Gastrocnemius medialis (tissue), 4 donors: ENCODE data around the gene DSCAML1. TPM values are rescaled to one million over a fixed set of nuclear protein-coding genes. Genes with fewer than 3 reads are reported as not detected.

Source experiments
- ATAC-seq, 2 donors: fragments of 150-250 bp; one replicate each; pipeline ENCODE4 v1.9.1; 2016
- DNase-seq, 2 donors: peaks; one replicate each; pipeline ENCODE4 v3.0.0-alpha.2; 2019
- H3K27ac ChIP-seq, 4 donors: fragments of 200-600 bp; sonication (generic); 1 replicate in 1 of 4; 2 replicates in 3 of 4; pipeline ENCODE4 v1.5.1; 2016 to 2018; ENCODE audit warnings: mild to moderate bottlenecking in 2 of 4, moderate library complexity in 1 of 4
- H3K27me3 ChIP-seq, 3 donors: fragments of 200-600 bp; sonication (generic) in 2 of 3; 1 replicate in 1 of 3; 2 replicates in 2 of 3; pipeline versions ENCODE4 v1.5.1 to v1.6.0; 2016 to 2019; ENCODE audit warnings: mild to moderate bottlenecking in 1 of 3, moderate library complexity in 1 of 3
- H3K36me3 ChIP-seq, 2 donors: fragments of 200-600 bp; sonication (generic) in 1 of 2; one replicate each; pipeline ENCODE4 v1.5.1; 2017 to 2018
- H3K4me1 ChIP-seq, 2 donors: fragments of 200-600 bp; sonication (generic) in 1 of 2; one replicate each; pipeline ENCODE4 v1.5.1; 2016 to 2017; ENCODE audit warnings: mild to moderate bottlenecking in 2 of 2
- H3K4me3 ChIP-seq, 4 donors: fragments of 200-600 bp; sonication (generic) in 3 of 4; 1 replicate in 1 of 4; 2 replicates in 3 of 4; pipeline ENCODE4 v1.5.1; 2016 to 2019; ENCODE audit warnings: mild to moderate bottlenecking in 2 of 4
- H3K9me3 ChIP-seq, 3 donors: fragments of 200-600 bp; sonication (generic) in 2 of 3; 1 replicate in 1 of 3; 2 replicates in 2 of 3; pipeline ENCODE4 v1.5.1; 2016 to 2019
- POLR2A ChIP-seq, 2 donors: fragments of 450-650 bp; IDR thresholded peaks; one replicate each; pipeline ENCODE4 v1.6.1; 2017; ENCODE audit warnings: antibody characterized with exemption in 2 of 2, mild to moderate bottlenecking in 2 of 2, moderate library complexity in 2 of 2
- in situ Hi-C, 4 donors: fragments of 200-750 bp; cut with MboI; loops; one replicate each; pipeline versions ENCODE4 v1.15.0 to v1.8.0; 2017; ENCODE audit warnings: low sequenced_read_pairs in 4 of 4
- intact Hi-C: fragments of 100-400 bp; cut with DNase I; formaldehyde crosslinking; loops from one replicate; pipeline ENCODE4 v1.15.1; 2023; ENCODE audit warnings: low total_unique reads
- total RNA-seq, 4 donors: library from RNA; depleted of rRNA; stranded (reverse); fragments of >200 nt; gene quantifications; one replicate each; pipeline versions ENCODE4 v1.1.0 to v1.2.3, GENCODE V29; 2016
- TF ChIP-seq, protein P1 (sequence below), 5 experiments: fragments of 450-650 bp in 3 of 5; fragments of 200-600 bp in 2 of 5; sonication (generic) in 2 of 5; IDR thresholded peaks in 4 of 5; conservative IDR thresholded peaks in 1 of 5; 1 replicate in 4 of 5; 2 replicates in 1 of 5; pipeline ENCODE4 v1.5.1; 2016 to 2019; ENCODE audit warnings: antibody characterized with exemption in 5 of 5, mild to moderate bottlenecking in 3 of 5, moderate library complexity in 3 of 5

The DSCAML1 gene
- total RNA-seq, 4 donors from 2014 or later = 0.05 to 0.15 (median 0.07) TPM

DNA sequence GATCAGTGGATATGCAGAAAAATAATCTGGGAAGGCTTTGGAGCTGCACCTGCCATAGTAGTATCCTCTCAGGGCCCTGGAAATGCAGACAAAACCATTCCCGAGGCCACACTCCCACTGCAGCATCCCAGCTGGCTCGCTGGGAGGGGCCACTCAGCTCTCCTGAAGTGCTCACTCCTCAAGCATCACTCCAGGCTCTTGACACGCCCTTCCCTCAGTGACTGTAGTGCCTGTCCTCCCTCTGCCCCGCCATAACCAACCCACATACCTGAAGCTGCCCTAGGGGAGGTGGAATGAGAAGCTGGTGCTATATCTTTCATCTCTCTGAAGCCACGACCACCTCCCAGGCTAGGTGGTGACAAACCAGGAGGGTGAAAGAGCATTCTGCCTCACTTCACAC, 4.8 kb downstream of the DSCAML1 start:
- no peaks in the 10 kb centered on the region for H3K9me3 ChIP-seq
- in situ Hi-C loops = no loop called here
- H3K27ac ChIP-seq = no peak overlapping the region
- TF ChIP-seq POLR2A (IDR thresholded peaks at IDR 0.05) = no peak
- TF ChIP-seq, protein P1, sequence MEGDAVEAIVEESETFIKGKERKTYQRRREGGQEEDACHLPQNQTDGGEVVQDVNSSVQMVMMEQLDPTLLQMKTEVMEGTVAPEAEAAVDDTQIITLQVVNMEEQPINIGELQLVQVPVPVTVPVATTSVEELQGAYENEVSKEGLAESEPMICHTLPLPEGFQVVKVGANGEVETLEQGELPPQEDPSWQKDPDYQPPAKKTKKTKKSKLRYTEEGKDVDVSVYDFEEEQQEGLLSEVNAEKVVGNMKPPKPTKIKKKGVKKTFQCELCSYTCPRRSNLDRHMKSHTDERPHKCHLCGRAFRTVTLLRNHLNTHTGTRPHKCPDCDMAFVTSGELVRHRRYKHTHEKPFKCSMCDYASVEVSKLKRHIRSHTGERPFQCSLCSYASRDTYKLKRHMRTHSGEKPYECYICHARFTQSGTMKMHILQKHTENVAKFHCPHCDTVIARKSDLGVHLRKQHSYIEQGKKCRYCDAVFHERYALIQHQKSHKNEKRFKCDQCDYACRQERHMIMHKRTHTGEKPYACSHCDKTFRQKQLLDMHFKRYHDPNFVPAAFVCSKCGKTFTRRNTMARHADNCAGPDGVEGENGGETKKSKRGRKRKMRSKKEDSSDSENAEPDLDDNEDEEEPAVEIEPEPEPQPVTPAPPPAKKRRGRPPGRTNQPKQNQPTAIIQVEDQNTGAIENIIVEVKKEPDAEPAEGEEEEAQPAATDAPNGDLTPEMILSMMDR (IDR thresholded peaks at IDR 0.05 in 4 of 5, conservative IDR thresholded peaks at IDR 0.05 in 1 of 5) = no peak
- H3K36me3 ChIP-seq = no peaks in the 10 kb centered on the region
- DNase-seq (no peak), ATAC-seq (no peak)
- H3K4me1 ChIP-seq = peaks cover 10 to 11% of the 10 kb centered on the region in 2 donors
- H3K4me3 ChIP-seq = no peak overlapping the region
- intact Hi-C loops = no loop called here
- peaks cover 39 to 49% (median 46%) of the 10 kb centered on the region in 3 donors for H3K27me3 ChIP-seq

DNA sequence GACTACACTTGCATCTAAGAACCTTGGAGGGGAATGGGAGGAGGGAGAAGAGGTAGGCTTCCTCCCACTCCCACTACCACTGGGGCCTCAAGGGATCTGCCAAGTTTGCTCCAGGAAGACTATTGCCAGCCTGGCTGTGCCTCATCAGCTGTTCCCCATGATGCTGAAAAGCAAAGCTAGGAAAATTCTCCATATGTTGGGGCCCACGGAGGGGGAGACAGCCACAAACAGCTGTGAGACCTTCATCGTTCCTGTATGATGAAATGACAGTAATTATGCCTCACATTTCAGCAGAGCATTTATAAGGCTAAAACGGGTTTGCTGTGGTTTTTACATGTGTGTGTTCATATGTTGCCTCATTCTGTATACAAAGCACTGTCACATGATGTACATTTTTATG, 6.7 kb downstream of the DSCAML1 start:
- in situ Hi-C loops = no loop called here

DNA sequence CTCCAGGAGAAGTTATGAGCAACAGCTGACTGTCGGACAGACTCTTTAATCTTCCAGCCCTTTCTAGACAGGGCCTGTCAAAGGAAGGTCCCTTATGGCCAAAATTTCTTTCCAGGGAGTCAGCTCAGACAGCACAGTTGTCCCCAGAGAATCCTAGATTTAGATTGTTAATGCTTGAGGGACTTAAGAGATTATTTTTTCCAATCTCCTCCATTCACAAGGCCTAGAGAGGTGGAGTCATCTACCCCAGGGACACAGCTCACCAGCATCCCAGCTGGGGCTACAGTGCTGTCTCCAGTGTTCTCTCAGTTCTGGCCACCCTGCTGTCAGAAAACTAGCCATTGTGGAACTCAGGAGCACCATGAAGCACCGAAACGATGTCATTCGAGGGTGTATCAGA, 7.8 kb downstream of the DSCAML1 start:
- Histone ChIP-seq H3K4me3 (no peak overlapping the region), H3K27me3 (peaks cover 10 to 27% (median 21%) of the 10 kb centered on the region in 3 donors), H3K4me1 (no peaks in the 10 kb centered on the region), H3K27ac (no peak overlapping the region), H3K36me3 (no peaks in the 10 kb centered on the region), H3K9me3 (no peaks in the 10 kb centered on the region)
- no peak for ATAC-seq
- in situ Hi-C loops (no loop called here), intact Hi-C loops (no loop called here)
- no peak for TF ChIP-seq POLR2A (IDR thresholded peaks at IDR 0.05)
- TF ChIP-seq, protein P1 (IDR thresholded peaks at IDR 0.05 in 4 of 5, conservative IDR thresholded peaks at IDR 0.05 in 1 of 5) = no peak
- no peak for DNase-seq

More for the DNA sequence above, 6.7 kb downstream of the DSCAML1 start:
- Histone ChIP-seq H3K4me3 (no peak overlapping the region), H3K4me1 (no peaks in the 10 kb centered on the region), H3K27ac (no peak overlapping the region), H3K36me3 (no peaks in the 10 kb centered on the region), H3K27me3 (peaks cover 20 to 37% (median 30%) of the 10 kb centered on the region in 3 donors), H3K9me3 (no peaks in the 10 kb centered on the region)
- no peak for DNase-seq
- intact Hi-C loops = no loop called here
- ATAC-seq = no peak
- TF ChIP-seq, protein P1 (IDR thresholded peaks at IDR 0.05 in 4 of 5, conservative IDR thresholded peaks at IDR 0.05 in 1 of 5) = no peak
- TF ChIP-seq POLR2A (IDR thresholded peaks at IDR 0.05) = no peak

DNA sequence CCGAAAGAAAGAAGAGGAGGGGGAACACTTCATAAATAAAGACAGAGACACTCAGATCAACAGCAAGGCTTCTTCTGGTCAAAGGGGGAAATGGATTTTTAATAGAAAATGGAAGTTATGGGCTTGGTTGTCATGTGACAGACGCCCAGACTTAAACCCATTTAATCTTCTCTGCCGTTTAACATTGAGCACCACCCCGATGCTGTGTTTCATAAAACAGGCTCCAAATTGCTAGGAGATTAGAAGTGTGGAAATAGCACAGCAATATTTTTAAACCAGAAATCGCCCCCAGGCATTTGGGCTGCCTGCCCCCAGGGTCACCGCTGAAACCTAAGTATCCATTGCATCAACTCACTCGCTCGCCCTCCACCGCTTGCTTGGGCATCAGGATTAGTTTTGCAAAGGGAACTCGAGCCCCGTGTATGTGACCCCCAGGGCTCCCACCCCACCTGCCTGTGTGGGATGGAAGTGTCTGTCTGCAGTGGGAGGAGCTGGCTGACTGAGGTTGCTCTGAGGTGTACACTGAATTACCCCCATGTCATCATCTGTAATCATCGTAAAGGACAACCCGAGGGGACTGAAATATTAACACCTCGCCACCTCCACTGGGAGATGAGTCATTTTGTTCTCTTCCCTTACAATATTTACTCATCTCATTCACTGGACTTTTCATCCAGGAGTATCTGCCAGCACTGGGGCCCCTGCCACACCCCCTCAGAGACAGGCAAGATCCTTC, 10.7 kb downstream of the DSCAML1 start:
- H3K27me3 ChIP-seq = peaks cover 0 to 20% (median 4%) of the 10 kb centered on the region in 3 donors
- intact Hi-C loops (no loop called here), in situ Hi-C loops (no loop called here)
- no peak for TF ChIP-seq POLR2A (IDR thresholded peaks at IDR 0.05)
- TF ChIP-seq, protein P1 (IDR thresholded peaks at IDR 0.05 in 4 of 5, conservative IDR thresholded peaks at IDR 0.05 in 1 of 5) = no peak
- DNase-seq (no peak), ATAC-seq (no peak)
- no peaks in the 10 kb centered on the region for H3K36me3 ChIP-seq
- no peaks in the 10 kb centered on the region for H3K4me1 ChIP-seq
- no peak overlapping the region for H3K4me3 ChIP-seq
- H3K27ac ChIP-seq = no peak overlapping the region
- H3K9me3 ChIP-seq = no peaks in the 10 kb centered on the region
